NCI-H524 (cell line): ENCODE data around the gene WDR59.

Source experiments
- DNase-seq, 2 experiments: peaks; one replicate each; lab custom pipeline; 2025; lab: John Stamatoyannopoulos, UW

WDR59 gene

DNA sequence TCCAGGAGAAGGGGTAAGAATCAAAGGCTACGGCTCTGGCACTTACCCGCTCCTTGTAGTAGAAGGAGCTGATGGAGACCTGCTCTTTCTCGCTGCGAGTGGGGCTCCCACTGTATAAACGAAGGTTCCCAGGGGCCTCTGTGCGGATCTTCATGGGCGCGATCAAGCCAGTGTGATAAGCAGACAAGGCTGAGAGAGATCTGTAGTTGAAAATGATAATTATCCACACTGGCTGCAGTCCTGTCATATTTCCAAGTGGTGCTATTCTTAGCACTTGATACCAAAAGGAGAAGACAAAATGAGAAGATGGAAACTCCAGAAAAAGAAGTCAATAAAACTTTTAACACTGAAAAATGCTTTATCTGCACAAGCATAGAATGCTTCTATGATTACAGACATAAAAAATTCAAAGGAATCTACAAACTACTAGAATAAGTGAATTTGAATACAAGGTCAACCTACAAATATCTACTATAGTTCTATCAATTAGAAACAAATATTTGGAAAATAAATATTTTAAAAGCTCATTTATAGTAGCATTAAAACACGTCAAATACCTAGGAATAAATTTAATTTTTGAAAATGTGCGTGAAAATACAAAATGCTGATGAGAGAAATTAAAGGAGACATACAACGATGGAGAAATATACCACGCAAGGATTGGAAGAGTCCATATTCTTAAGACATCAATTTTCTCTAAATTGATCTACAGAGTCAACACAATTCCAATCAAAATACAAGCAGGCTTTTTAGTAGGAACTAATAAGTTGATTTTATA lies 80.8 kb downstream of the WDR59 start:
- DNase-seq: no peak

DNA sequence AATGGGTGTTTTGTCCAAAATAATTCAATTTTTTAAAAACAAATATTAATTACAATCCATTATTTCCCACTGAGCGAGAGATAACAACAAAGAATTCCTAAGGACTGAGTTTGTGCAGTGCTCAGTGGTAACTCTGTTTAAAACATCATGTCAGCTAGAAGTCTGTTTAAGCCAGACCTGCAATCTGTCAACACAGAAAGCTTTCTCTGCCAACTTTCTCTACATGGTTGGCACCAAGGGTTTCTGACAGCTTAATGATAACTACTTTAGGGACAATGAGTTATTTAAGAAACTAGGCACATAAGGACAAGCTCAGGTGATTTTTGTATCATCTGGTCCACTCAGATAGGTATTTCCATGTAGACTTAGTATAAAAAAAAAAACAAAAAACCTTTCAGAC lies 81.8 kb downstream of the WDR59 start:
- no peak for DNase-seq

DNA sequence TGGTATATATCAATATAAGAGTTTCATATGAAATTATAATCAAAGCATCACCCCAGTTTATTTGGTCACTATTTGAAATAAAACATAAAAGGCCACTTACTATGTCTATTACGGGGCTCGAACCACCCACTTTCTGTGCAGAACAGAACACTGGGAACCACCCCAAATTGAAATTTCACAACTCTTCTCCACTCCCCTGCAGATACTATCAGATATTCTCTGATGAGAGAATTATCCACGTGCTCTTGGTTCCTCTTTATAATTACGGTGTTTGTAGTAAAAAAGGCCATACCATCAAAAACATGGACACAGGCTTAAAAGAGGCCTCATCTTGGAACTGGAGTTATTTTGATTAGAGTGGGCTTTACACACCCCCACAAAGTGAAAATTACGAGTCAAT lies 82.8 kb downstream of the WDR59 start:
- DNase-seq: no peak

DNA sequence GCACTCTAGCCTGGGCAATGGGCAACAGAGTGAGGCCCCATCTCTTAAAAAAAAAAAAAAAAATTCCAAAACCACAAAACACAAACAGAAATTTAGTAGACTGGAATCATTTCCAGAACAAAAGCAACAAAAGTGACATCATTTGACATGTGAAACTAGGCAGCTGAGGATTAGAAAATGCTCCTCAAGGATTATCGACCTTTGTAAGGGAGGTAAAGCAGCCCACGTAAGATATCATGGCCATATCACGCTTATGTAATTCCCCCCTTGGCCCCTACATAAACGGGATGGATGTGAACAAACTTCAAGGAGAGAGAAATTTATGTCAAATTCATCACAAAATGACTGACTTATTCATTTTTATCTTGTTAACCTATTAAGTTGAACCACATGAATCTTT lies 83.3 kb downstream of the WDR59 start:
- no peak for DNase-seq

DNA sequence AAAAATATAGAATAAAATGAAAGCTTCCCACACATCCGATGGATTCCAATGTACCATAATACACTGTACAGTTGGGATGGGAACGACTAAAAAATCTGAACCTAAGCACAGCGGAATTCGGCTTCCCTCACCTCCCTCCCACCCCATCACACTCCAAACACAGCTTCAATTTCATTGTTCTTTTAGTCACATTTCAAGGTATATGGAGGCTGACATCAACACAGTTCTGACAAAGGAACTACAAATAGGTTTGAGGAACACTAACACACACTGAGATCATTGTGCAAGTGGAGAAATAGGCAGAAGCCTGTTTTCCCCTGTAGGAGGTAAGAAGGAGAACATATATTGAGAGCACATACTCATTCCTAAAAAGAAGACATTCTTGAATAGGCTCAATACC lies 85.1 kb downstream of the WDR59 start:
- no peak for DNase-seq

DNA sequence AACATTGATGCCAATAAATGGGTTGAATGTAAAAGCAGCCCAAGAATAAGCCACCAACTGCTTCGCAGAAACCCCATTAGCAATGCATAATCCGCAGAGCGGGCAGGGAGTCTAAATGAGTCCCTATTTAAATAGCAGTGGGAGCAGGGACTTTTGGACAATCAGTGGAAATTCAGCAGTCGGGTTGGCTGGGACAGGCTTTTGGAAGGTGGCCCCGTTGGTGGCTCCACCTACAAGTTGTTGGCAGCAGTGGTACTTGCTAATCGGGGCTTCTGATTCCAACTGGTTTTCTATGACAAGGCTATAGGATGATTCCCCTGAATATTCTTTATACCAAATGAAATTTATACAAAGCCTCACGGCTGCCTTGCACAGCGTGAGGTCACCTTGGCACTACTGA lies 86.3 kb downstream of the WDR59 start:
- DNase-seq: no peak

DNA sequence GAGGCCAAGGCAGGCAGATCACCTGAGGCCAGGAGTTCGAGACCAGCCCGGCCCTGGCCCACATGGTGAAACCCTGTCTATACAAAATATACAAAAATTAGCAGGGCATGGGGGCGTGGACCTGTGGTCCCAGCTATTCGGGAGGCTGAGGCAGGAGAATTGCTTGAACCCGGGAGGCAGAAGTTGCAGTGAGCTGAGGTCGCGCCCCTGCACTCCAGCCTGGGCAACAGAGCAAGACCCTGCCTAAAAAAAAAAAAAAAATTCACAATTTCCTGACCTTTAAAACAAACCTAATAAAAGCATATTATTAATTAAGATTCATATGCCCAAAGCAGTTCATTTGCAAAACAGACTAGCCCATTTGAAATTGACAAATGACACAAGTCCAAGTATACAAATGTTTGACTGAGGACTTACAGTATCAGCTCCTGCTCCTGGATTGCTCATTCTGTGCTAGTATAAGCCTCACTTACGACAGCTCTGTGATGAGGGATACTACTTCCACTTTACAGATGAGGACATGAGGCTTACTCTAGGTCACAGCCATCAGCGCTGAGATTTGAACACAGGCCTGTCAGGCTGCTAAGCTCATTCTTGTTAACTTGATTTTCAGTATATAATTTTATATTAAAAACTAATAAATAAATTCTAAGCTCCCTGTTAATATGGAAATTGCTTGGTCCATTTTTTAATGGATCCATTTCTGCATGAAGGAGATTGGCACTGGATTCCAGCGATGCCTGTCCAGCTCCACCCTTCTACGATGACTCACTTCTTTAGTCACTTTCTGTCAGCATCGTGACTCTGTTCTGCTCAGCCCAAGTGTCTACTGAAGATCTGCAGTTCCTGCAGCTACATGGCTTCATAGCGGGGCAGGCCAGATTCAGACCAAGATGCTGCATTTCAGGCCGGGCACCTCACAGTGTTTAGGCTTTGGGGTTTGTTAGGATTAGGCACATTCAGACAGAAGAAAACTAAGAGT lies 88.2 kb downstream of the WDR59 start:
- DNase-seq: no peak

DNA sequence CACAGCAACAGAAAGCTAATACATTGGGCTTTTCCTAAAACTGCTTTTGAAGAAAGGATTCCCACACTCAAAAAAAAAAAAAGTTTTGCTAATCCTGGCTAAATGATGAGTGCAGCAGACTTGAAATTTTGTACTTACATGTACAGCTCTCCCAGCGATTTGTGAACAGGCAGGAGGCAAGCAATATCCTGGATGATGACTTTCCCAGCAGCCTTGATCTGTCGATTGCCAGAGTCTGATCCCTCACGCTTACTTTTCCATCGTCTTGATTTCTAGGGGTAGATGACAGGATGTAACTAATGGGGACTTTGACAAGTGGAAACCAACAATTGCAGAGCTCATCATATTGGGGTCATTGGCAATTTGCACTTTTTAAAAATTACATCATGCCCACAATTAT lies 91.4 kb downstream of the WDR59 start:
- DNase-seq: no peak

DNA sequence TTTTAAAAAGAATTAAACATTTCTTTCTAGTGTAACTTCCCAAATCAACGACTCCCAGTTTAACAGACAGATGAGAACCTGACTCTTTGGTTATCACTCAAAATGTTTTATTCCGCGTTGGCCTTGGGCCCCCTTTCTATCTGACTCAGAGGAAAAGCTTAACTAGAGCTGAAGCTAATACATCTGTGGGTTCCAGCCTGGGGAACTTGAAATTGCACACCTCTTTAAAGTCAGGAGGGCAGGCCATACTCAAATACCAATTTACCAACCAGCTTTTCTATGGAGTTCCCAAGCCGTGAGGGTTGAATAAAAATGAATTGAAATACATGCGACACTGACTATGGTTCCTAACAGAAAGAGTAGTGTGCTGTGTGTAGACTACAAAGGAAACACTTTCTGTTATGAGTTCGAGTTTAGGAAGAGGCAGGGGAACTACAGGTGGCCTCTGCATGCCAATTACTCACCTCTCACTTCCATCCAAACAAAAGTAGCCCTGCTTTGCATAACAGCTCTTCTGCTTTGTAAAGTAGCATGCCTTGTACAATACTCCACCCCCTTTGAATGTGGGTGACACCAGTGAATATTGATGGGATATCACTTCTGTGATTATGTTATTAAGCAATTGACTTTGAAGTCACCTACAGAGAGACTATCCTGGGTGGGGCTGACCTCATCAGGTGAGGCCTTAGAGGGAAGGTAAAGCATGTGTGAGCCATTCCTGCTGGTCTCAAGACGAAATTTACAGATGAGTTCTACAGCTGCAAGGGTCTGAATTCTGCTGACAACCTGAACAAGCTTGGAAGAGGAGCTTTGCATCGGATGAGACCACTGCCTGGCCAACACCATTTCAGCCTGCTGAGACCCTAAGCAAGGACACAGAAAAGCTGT lies 92.1 kb downstream of the WDR59 start:
- no peak for DNase-seq

DNA sequence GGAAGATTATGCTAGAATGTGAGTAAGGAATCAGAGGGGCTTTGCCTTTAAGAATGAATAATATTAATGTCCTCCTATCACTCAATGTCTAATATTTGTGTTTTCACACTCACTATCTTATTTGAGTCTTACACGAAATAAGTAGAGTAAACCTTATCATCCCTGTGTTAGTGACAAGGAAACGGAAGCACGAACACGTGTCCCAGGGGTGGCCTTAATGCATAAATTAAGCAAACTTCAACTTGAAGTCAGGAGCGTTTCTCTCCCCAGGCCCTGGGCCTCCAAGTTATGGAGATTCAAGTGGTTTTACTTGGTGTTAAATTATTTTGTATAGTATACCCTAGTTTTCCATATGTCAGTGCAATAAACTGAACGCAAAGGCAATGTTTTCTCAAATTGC lies 96.0 kb downstream of the WDR59 start:
- no peak for DNase-seq

DNA sequence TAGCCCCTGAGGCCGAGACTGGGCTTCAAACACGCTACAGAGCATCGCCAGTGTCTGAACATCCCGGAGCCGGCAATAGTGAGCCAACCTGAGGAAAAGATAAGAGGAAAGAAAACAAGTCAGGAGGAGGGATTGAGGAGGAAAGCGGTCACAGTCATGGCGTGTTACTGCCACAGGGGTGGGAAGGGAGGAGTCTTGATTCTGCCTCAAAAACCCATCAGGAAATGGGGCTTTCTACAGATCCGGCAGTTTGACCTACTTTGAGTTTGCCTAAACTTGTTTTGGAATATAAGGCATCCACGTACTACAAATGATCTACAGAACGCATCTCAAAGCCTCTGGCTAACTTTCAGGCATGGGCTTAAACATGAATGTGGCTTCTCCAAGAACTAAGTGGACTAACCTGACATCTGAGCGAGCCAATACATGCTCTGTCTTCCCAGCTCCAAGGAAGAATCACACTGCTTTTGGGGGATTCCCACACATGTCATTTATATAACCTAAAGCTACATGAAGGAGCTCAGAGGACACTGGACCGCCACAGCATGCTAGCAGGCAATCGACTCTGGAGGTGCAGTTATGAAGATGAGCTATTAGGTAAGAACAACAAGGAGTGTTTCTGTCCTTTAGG lies 96.6 kb downstream of the WDR59 start:
- DNase-seq: no peak

DNA sequence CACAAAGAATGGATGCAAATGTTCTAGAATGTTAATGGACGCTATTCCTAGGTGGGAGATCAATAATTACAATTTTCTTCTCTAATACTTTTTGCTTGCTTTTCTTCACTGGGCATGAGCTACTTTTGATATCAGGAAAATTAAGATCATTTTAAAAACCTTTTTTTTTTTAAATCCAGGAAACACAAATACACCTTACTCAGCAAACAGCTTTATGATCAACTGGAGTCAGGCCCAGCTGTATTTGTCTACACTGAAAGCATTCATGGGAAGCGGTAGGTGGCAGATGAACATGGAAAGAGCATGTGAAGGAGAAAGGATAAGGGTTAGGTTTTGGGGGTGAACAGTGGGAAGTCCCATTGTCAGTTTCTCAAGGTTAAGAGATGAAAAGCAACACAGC lies 97.8 kb downstream of the WDR59 start:
- no peak for DNase-seq

DNA sequence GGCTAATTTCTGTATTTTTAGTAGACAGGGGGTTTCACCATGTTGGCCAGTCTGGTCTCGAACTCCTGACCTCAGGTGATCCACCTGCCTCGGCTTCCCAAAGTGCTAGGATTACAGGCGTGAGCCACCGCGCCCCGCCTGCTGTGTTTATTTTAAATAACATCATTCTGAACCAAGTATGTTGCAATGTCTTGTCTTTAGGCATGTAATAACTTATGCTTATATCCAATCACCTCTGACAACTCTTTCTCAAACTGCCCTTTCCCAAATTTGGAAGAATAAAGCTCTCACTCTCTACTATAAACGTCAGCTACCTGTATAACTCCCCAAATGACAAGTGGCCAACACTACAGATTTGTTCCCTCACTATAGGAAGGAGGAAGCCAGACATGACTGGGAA lies 107.2 kb downstream of the WDR59 start:
- no peak for DNase-seq

DNA sequence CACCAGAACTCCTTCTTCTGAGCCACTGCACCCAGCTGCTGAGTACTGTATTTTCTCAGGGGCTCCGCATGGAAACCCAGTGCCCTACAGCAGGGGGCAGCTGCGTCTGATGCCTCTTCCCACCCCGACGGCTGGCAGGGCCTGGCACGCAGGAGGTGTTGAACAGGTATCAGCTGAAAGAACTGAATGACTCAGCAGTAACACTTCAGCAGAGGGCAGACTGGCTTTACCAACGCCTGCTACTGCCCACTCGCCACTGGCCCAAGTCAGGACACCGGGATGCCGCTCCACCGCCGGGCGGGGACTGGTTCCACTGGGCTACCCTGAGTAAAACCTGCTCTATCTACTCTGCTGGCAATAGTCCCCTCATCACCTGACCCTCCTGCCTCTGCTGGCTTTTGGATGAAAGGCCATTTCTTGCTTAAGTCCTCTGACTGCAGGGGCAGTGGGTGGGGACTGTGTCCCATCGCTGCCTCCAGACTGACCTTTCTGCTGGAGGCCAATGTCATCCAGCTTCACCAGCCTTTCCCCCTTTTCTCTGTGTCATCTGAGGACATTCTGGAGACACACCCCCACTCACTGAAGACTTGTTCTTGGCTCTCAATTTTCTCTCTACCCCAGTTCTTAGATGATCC lies 109.9 kb downstream of the WDR59 start:
- no peak for DNase-seq

DNA sequence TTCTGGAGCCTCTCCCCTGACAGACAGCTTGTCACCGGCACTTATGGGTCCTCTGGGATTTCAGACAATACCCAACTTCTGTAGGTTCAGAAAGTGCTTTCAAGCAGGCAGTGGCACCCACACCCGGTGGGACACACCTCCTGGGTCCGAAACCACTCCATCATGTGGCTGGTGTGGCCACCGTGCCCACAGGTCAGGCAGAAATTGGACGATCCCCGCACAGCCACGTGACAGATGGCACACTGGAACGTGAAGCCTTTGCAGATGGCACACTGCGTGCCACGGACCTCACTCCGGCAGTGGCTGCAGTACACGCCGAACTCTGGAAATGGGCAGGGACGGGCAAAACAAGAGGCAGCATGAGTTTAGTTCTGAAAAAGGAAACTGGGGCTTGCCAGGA lies 110.8 kb downstream of the WDR59 start:
- DNase-seq: no peak

DNA sequence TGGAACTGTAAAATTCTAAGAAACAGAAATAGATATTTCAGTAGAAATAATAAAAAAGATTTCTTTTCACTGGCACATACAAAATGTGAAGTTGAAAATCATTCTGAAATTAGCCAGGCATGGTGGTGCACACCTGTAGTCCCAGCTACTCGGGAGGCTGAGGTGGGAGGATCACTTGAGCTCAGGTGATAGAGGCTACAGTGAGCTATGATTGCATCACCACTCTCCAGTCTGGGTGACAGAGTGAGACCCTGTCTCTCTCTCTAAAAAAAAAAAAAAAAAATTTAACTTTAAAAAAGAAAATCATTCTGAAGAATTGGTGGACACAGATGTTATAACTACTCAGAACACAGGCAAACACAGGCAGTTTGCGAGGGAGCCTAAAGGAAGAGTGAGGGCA lies 112.6 kb downstream of the WDR59 start:
- DNase-seq: no peak

DNA sequence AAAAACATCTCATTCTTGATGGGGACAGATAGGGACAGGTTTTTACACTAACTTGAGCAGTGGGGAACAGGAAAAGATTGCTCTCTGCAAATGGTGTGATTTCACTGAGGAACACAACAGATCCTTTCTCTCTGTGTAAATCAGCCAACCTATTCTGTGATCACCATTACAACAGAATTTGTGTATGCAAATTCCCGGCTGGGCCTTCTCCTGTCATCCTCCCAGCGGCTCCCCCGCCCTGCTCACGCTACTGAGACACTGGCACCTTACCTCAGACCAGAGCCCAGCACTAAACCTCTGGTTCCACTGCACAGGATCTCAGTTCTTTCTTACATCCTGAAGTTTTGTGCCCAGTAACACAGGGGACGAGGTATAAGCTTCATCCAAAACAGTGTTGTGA lies 113.3 kb downstream of the WDR59 start:
- no peak for DNase-seq

DNA sequence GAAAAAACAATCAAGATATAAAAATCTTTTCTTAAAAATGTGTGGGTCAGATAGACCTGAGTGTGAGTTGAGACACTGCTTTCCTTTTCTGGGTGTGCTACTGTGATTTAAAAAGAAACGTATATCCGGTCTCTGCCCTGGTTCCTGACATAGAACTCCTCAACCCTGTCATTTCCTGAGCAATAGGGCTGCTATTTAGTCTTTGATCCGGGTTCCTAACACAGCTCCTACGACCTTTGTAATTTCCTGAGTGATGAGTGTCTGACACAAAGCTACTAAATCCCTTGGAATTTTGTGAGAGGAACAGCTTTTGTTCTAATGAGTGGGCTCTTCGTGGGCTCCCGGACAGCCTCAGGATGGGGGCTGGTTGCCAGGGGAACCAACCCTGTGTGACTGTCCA lies 116.4 kb downstream of the WDR59 start:
- no peak for DNase-seq

DNA sequence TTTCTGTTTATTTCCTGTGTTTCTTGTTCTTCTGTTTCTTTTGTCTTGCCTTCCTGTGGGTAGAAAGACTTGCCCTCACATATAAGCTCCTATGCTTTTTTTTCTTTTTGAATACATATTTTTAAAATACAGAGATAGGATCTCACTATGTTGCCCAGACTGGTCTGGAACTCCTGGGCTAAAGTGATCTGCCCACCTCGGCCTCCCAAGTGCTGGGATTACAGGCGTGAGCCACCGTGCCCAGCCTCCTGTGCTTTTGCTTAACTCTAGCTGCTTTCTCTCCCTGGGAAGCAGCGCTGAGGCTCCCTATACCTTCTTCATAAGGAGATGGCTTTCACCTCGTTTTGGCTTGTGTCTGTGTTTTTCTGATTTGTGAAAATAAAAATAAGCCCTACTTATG lies 116.9 kb downstream of the WDR59 start:
- DNase-seq: no peak

DNA sequence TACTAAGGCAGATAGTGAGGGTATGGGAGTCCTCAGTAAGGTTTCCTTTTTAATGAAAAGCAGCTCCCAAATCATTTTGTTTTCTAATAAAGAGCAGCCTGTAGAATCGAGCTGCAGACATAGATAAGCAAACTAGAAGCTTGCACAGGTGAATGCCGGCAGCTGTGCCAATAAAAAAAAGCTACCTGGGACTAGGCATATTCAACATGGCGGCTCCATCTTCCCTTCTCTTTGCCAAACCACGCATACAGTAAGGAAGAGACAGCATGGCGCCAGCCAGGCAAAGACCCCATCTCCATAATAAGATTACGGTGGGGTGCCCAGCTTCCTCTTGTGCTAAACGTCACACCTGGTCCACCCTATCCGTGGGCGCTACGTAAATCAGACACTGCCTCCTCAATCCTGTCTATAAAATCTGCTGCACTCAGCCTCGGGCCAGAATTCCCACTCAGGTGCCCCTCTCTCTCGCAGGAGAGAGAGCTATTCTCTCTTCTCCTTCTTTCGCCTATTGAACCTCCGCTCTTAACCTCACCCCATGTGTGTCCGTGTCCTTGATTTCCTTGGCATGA lies 117.6 kb downstream of the WDR59 start:
- no peak for DNase-seq
